GM23338 (cell line): Measurements from ENCODE around the gene TUBA8. TPM values are rescaled to one million over a fixed set of nuclear protein-coding genes. Genes with fewer than 3 reads are reported as not detected.

Experiments
- ATAC-seq: fragments of 200-7000 bp; cut with Tn5 transposase; 3 replicates; pipeline ENCODE4 v1.9.1; 2020
- DNase-seq: peaks from one replicate; pipeline ENCODE4 v3.0.0-alpha.2; 2015; ENCODE audit warnings: low spot score
- H2AFZ ChIP-seq: fragments of 200-600 bp; sonication (generic); 2 replicates; pipeline ENCODE4 v1.8.0; 2016; ENCODE audit warnings: antibody characterized with exemption, mild to moderate bottlenecking, moderate library complexity
- H3F3A ChIP-seq: fragments of 200-600 bp; sonication (generic); replicated peaks from 2 replicates; pipeline ENCODE4 v1.8.0; 2017; ENCODE audit warnings: antibody characterized with exemption, mixed run types, low read depth
- H3K27ac ChIP-seq: fragments of 200-600 bp; sonication (generic); 2 replicates; pipeline ENCODE4 v1.6.1; 2016; ENCODE audit warnings: low read depth
- H3K27me3 ChIP-seq: fragments of 200-600 bp; sonication (generic); 2 replicates; pipeline ENCODE4 v1.8.0; 2016; ENCODE audit warnings: mild to moderate bottlenecking, mixed run types, moderate library complexity; ENCODE audit not compliant: insufficient read depth
- H3K36me3 ChIP-seq: fragments of 200-600 bp; sonication (generic); 2 replicates; pipeline ENCODE4 v1.8.0; 2016; ENCODE audit warnings: mild to moderate bottlenecking; ENCODE audit not compliant: insufficient read depth
- H3K4me1 ChIP-seq: fragments of 200-600 bp; sonication (generic); 2 replicates; pipeline ENCODE4 v1.8.0; 2016; ENCODE audit warnings: mild to moderate bottlenecking, moderate library complexity; ENCODE audit not compliant: insufficient read depth
- H3K4me2 ChIP-seq: fragments of 200-600 bp; sonication (generic); 2 replicates; pipeline ENCODE4 v1.7.1; 2017; ENCODE audit warnings: mixed run types
- H3K4me3 ChIP-seq: fragments of 200-600 bp; sonication (generic); 2 replicates; pipeline ENCODE4 v1.6.1; 2016; ENCODE audit warnings: mixed run types
- H3K79me2 ChIP-seq: fragments of 200-600 bp; sonication (generic); replicated peaks from 2 replicates; pipeline ENCODE4 v1.8.0; 2017; ENCODE audit warnings: mild to moderate bottlenecking; ENCODE audit not compliant: insufficient read depth
- H3K9me2 ChIP-seq: fragments of 200-600 bp; sonication (generic); 2 replicates; pipeline ENCODE4 v1.8.0; 2017; ENCODE audit not compliant: insufficient read depth
- H4K20me1 ChIP-seq: fragments of 200-600 bp; sonication (generic); replicated peaks from 2 replicates; pipeline ENCODE4 v1.8.0; 2017; ENCODE audit warnings: mild to moderate bottlenecking; ENCODE audit not compliant: insufficient read depth
- H3K27ac Mint-ChIP-seq: 2 replicates; pipeline ENCODE4 v1.8.0; 2020; ENCODE audit warnings: inconsistent platforms, mild to moderate bottlenecking, moderate library complexity, mixed read lengths
- H3K27me3 Mint-ChIP-seq: 3 replicates; pipeline ENCODE4 v1.8.0; 2022; ENCODE audit warnings: low read depth, mild to moderate bottlenecking, moderate library complexity, mixed read lengths, inconsistent platforms; ENCODE audit not compliant: insufficient read depth, poor library complexity
- H3K36me3 Mint-ChIP-seq: 3 replicates; pipeline ENCODE4 v1.8.0; 2021; ENCODE audit warnings: low read depth, mild to moderate bottlenecking, inconsistent platforms, moderate library complexity, mixed read lengths
- H3K4me1 Mint-ChIP-seq: 3 replicates; pipeline ENCODE4 v1.8.0; 2020; ENCODE audit warnings: mild to moderate bottlenecking, inconsistent platforms, mixed read lengths
- H3K4me3 Mint-ChIP-seq: 3 replicates; pipeline ENCODE4 v1.8.0; 2021; ENCODE audit warnings: moderate library complexity, mild to moderate bottlenecking, inconsistent platforms, mixed read lengths
- H3K9me3 Mint-ChIP-seq: 3 replicates; pipeline ENCODE4 v1.8.0; 2020; ENCODE audit warnings: moderate library complexity, mild to moderate bottlenecking, inconsistent platforms, mixed read lengths
- ETS1 ChIP-seq: IDR thresholded peaks from 2 replicates; pipeline ENCODE4 v1.6.1; 2016; ENCODE audit warnings: antibody characterized with exemption
- EZH2phosphoT487 ChIP-seq: fragments of 200-600 bp; sonication (generic); IDR thresholded peaks from one replicate; pipeline ENCODE4 v1.8.1; 2018; ENCODE audit warnings: antibody characterized with exemption; ENCODE audit not compliant: unreplicated experiment
- POLR2AphosphoS5 ChIP-seq: IDR thresholded peaks from 2 replicates; pipeline ENCODE4 v1.6.1; 2016; ENCODE audit warnings: antibody characterized with exemption, low read depth
- ZNF331 ChIP-seq: fragments of 250-450 bp; sonication (Bioruptor Pico); IDR thresholded peaks from 2 replicates; pipeline ENCODE4 v1.5.0; 2020; ENCODE audit warnings: low read depth, mild to moderate bottlenecking, moderate library complexity
- polyA plus RNA-seq: library from polyadenylated mRNA; unstranded; fragments of >200 nt; fragmentation: Nextera tagmentation; extraction: Ambion mirVana; gene quantifications from 2 replicates; pipeline ENCODE4 v1.2.1, GENCODE V29; 2016
- total RNA-seq: library from RNA; depleted of rRNA; stranded (reverse); fragments of >200 nt; shearing (Covaris generic); gene quantifications from 2 replicates; pipeline ENCODE4 v1.2.3, GENCODE V29; 2014
- TF ChIP-seq, protein P1 (sequence below): fragments of 250-450 bp; sonication (Bioruptor Pico); IDR thresholded peaks from 2 replicates; pipeline ENCODE4 v1.5.0; 2020; ENCODE audit warnings: mild to moderate bottlenecking, moderate library complexity

TUBA8 gene
- total and polyA plus RNA-seq, 2 experiments from 2014 or later: 0.31 to 0.48 TPM

- TF ChIP-seq, protein P1, sequence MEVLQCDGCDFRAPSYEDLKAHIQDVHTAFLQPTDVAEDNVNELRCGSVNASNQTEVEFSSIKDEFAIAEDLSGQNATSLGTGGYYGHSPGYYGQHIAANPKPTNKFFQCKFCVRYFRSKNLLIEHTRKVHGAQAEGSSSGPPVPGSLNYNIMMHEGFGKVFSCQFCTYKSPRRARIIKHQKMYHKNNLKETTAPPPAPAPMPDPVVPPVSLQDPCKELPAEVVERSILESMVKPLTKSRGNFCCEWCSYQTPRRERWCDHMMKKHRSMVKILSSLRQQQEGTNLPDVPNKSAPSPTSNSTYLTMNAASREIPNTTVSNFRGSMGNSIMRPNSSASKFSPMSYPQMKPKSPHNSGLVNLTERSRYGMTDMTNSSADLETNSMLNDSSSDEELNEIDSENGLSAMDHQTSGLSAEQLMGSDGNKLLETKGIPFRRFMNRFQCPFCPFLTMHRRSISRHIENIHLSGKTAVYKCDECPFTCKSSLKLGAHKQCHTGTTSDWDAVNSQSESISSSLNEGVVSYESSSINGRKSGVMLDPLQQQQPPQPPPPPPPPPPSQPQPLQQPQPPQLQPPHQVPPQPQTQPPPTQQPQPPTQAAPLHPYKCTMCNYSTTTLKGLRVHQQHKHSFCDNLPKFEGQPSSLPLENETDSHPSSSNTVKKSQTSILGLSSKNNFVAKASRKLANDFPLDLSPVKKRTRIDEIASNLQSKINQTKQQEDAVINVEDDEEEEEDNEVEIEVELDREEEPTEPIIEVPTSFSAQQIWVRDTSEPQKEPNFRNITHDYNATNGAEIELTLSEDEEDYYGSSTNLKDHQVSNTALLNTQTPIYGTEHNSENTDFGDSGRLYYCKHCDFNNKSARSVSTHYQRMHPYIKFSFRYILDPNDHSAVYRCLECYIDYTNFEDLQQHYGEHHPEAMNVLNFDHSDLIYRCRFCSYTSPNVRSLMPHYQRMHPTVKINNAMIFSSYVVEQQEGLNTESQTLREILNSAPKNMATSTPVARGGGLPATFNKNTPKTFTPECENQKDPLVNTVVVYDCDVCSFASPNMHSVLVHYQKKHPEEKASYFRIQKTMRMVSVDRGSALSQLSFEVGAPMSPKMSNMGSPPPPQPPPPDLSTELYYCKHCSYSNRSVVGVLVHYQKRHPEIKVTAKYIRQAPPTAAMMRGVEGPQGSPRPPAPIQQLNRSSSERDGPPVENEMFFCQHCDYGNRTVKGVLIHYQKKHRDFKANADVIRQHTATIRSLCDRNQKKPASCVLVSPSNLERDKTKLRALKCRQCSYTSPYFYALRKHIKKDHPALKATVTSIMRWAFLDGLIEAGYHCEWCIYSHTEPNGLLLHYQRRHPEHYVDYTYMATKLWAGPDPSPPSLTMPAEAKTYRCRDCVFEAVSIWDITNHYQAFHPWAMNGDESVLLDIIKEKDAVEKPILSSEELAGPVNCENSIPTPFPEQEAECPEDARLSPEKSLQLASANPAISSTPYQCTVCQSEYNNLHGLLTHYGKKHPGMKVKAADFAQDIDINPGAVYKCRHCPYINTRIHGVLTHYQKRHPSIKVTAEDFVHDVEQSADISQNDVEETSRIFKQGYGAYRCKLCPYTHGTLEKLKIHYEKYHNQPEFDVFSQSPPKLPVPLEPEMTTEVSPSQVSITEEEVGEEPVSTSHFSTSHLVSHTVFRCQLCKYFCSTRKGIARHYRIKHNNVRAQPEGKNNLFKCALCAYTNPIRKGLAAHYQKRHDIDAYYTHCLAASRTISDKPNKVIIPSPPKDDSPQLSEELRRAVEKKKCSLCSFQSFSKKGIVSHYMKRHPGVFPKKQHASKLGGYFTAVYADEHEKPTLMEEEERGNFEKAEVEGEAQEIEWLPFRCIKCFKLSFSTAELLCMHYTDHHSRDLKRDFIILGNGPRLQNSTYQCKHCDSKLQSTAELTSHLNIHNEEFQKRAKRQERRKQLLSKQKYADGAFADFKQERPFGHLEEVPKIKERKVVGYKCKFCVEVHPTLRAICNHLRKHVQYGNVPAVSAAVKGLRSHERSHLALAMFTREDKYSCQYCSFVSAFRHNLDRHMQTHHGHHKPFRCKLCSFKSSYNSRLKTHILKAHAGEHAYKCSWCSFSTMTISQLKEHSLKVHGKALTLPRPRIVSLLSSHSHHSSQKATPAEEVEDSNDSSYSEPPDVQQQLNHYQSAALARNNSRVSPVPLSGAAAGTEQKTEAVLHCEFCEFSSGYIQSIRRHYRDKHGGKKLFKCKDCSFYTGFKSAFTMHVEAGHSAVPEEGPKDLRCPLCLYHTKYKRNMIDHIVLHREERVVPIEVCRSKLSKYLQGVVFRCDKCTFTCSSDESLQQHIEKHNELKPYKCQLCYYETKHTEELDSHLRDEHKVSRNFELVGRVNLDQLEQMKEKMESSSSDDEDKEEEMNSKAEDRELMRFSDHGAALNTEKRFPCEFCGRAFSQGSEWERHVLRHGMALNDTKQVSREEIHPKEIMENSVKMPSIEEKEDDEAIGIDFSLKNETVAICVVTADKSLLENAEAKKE (CRISPR knock-in tag): no peak
Observed at GRCh38 chr22:18091478-18091877, 19.1 kb upstream of the TUBA8 start (continued).

GRCh38 chr22:18091916-18092526 is 18.6 kb upstream of the TUBA8 start:
- peaks cover 12% of the 10 kb centered on the region for H3K36me3 ChIP-seq
- peaks cover 2% of the 10 kb centered on the region; the same call in 2 of the 3 replicates for H3K4me1 Mint-ChIP-seq
- H3K27ac ChIP-seq: no peak overlapping the region
- DNase-seq (no peak), ATAC-seq (no peak)
- H3K27me3 ChIP-seq: no peaks in the 10 kb centered on the region
- H3K4me1 ChIP-seq: no peaks in the 10 kb centered on the region
- H3K9me3 Mint-ChIP-seq: peaks cover 3% of the 10 kb centered on the region; the same call in 2 of the 3 replicates
- H2AFZ ChIP-seq: no peak overlapping the region
- peaks cover 72% of the 10 kb centered on the region for H3K36me3 Mint-ChIP-seq
- no peak overlapping the region for H3K4me3 Mint-ChIP-seq
- H3K27ac Mint-ChIP-seq: no peak overlapping the region
- no peak overlapping the region for H3K4me3 ChIP-seq
- H3K27me3 Mint-ChIP-seq: peaks cover 8% of the 10 kb centered on the region
- H3K79me2 ChIP-seq: no peaks in the 10 kb centered on the region
- no peaks in the 10 kb centered on the region for H3K9me2 ChIP-seq
- no peaks in the 10 kb centered on the region for H3F3A ChIP-seq
- H4K20me1 ChIP-seq: peaks cover 6% of the 10 kb centered on the region; the same call in 1 of the 2 replicates
- H3K4me2 ChIP-seq: no peak overlapping the region
- TF ChIP-seq, protein P1 (CRISPR knock-in tag): no peak
- TF ChIP-seq POLR2AphosphoS5: no peak
- TF ChIP-seq ETS1: no peak
- TF ChIP-seq ZNF331: no peak
- TF ChIP-seq EZH2phosphoT487: no peak
